Measurements from ENCODE around the gene PRKAR1B.

The PRKAR1B gene

GRCh38 chr7:691361-692045 is 35.6 kb downstream of the PRKAR1B start:
- no peak for DNase-seq (ENCODE audit: low read depth in 2 of 2)

- no peak for DNase-seq (ENCODE audit: low read depth in 2 of 2)
These were observed 36.4 kb downstream of the PRKAR1B start for GRCh38 chr7:690478-691360.

- no peak for DNase-seq (ENCODE audit: low read depth in 2 of 2)
These were observed 41.5 kb downstream of the PRKAR1B start for GRCh38 chr7:685540-685939.

GRCh38 chr7:684416-684815 is 42.7 kb downstream of the PRKAR1B start:
- no peak for DNase-seq (ENCODE audit: low read depth in 2 of 2)

- DNase-seq (ENCODE audit: low read depth in 2 of 2): no peak
These were observed 43.4 kb downstream of the PRKAR1B start for GRCh38 chr7:683526-684205.

DNA sequence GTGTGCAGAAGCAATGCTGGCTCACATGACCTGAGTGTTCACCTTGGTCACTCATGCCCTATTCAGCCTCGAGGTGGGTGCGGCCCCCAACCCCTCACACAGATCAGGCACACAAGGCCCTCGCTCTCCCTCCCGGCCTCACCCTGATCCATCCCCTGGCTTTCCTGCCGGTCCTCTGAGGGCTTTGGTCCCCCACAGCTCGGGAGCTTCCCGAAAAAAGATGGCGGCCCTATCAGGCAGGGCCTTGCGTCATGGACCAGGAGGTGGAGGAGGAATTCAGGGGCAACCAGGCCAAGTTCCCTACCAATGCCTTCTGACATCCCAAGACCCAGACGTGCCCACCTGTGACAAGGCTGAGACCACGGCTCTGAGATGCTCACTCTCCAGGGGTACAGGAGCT is 44.3 kb downstream of the PRKAR1B start:
- no peak for DNase-seq (ENCODE audit: low read depth in 2 of 2)

- no peak for DNase-seq (ENCODE audit: low read depth in 2 of 2)
These were observed 45.4 kb downstream of the PRKAR1B start for GRCh38 chr7:681551-682307.

GRCh38 chr7:680411-681127 is 46.5 kb downstream of the PRKAR1B start:
- no peak for DNase-seq (ENCODE audit: low read depth in 2 of 2)

GRCh38 chr7:676972-677385 is 50.1 kb downstream of the PRKAR1B start:
- DNase-seq (ENCODE audit: low read depth in 2 of 2): no peak

GRCh38 chr7:676246-676971 is 50.7 kb downstream of the PRKAR1B start:
- DNase-seq (ENCODE audit: low read depth in 2 of 2): no peak

GRCh38 chr7:674454-675410 is 52.3 kb downstream of the PRKAR1B start:
- DNase-seq (ENCODE audit: low read depth in 2 of 2): no peak

DNA sequence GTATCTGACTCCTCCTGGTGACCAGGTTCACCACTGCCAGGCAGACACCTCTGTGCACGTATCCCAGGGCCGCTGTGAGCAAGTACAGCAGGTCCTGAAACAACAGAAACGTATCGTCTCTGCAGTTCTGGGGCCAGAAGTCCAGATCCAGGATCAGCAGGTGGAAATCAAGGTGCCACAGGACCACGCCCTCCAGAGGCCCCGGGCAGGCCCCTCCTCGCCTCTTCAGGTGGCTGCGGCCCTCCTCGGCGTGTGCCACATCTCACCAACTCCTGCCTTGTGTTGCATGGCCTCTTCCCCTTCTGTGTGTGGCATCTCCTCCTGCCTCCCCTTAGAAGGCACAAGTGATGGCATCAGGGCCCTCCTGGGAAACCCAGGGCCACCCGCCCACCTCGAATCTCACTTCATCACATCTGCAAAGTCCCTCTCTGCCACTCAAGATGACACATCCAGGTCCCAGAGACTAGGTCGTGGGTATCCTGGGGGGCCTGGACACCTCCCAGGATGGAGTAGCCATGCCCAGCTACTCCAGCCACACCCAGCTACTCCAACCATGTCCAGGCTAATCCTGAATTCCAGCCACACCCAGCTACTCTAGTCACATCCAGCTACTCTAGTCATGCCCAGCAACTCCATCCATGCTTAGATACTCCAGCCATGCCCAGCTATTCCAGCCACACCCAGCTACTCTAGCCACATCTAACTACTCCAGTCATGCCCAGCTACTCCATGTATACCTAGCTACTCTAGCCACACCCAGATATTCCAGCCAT is 53.2 kb downstream of the PRKAR1B start:
- DNase-seq (ENCODE audit: low read depth in 2 of 2): no peak

GRCh38 chr7:672891-673290 is 54.2 kb downstream of the PRKAR1B start:
- DNase-seq (ENCODE audit: low read depth in 2 of 2): no peak

GRCh38 chr7:671415-672042 is 55.6 kb downstream of the PRKAR1B start:
- no peak for DNase-seq (ENCODE audit: low read depth in 2 of 2)

GRCh38 chr7:670501-671390 is 56.3 kb downstream of the PRKAR1B start:
- DNase-seq (ENCODE audit: low read depth in 2 of 2): no peak

DNA sequence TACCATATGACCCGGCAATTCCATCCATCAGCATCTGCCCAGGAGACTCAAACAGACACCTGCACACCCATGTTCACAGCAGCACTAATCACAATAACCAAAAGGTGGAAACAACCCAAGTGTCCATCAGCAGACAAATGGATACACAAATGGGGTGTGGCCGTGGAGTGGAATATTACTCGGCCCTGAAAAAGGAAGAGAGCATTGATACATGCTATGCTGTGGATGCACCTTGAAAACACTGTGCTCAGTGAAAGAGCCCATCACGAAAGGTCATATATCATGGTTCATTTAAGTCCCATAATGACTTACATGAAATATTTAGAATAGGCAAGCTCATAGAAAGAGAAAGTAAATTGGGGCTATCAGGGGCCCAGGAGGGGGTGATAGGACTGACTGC is 58.1 kb downstream of the PRKAR1B start:
- no peak for DNase-seq (ENCODE audit: low read depth in 2 of 2)

Measured in stimulated activated CD4-positive, alpha-beta T cell treated with anti-CD3 and anti-CD28 coated beads, Interleukin-1b, Interleukin-23, amount 100 ng/mL, for 4 hours (primary cell).